NCI-H146 (cell line): ENCODE measurements around the gene GABBR1.

ENCODE experiments used
- DNase-seq: peaks from one replicate; lab custom pipeline; 2025; lab: John Stamatoyannopoulos, UW

The GABBR1 gene

GRCh38 chr6:29620630-29621029 is 12.4 kb downstream of the GABBR1 start:
- DNase-seq: no peak

DNA sequence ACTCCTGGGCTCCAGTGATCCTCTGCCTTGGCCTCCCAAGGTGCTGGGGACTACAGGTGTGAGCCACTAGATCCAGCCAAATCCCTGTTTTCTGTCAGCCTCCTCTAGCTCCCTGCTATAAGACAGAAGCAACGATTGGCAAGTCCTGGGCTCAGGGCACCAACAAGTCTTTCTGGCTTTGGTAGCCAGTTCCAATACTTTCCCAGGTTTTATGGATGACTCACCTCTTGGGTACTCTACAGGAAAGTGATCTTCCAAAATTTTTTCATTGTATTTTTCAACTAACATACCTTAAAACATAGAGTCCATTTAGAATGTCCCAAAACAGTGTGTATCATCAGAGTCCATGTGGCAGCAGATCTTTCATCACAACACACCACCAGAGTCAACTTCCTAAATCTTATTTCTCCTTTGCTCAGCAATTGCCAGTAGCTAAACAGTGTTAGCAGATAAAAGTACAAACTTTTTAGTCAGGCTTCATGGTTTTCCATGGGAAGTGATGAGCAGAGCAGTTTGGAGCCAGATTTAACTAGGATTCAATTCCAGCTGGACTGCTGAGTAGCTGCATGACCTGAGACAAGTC is 13.3 kb downstream of the GABBR1 start:
- DNase-seq: no peak

DNA sequence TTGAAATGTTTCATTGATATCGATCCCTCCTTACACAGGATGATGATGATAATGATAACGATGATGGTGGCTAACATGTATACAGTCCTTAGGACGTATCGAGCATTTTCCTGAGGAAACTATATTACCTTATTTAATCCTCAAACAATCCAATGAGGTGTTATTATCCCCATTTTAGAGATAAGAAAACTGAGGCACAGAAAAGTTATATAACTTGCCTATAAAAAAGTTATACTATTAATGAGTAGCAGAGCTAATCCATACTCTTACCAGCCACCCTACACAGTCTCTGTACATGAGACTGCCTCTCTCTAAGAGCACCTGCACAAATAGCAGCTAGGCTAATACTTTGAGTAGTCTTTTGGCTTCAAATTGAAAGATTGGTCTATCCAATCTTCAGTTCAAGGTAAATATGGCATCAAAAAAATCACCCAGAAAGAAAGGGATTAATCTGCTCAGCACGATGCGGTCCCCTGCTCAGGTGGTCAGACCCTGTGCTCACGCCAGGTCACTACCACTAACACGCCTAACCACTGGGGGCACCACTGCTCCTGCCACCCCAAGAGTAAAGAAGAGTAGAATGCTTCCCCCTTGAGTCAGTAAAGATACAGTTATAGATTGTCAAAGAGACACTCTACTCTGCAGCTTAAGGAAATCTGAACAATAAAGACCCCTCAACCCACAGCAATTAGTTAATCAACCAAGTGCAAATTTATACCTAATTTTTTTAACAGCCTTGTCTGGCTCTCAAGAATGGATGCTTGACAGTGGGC is 15.0 kb downstream of the GABBR1 start:
- DNase-seq: no peak

- no peak for DNase-seq
Measured at GRCh38 chr6:29611426-29611825, 21.6 kb downstream of the GABBR1 start.

DNA sequence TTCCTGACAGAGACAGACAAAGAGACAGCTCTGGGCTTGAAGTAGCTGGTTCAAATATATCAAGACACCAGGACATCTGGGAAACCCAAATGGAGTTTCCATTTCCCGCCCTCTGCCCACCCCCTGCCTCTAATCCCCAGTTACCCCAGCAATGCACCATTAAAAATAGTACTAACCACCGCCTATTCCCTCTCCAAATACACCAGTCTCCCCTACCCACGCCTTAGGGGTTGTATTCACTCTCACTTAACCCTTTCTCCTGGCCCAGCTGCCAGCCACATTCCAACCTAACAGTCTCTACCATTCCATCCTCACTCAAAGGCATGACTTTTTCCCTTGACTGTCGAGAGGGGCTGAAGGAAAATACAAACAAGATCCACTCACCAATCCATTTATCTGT is 22.4 kb downstream of the GABBR1 start:
- no peak for DNase-seq

- DNase-seq: no peak
Measured at GRCh38 chr6:29608131-29608530, 24.9 kb downstream of the GABBR1 start.

DNA sequence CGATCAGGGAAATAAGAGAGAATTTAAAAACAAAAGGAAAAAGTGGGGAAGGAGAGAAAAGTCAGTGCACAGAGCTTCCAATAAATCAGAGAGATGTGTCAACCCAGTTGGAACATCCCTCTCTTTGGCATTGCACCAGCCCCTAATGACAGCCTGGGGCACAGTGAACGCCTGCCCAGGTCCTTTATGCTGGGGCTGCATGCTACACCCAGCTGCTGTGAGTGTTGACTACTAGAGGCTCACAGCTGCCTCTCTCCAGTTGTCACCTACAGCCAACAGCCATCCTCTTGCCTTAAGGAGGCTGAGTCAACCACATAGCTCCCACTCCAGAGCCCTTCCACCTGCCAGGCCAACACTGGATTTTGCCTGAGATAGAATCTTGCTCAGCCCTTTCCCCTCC is 29.1 kb downstream of the GABBR1 start:
- DNase-seq: no peak

GRCh38 chr6:29603456-29603855 is 29.5 kb downstream of the GABBR1 start:
- DNase-seq: no peak

- DNase-seq: peak; percentile 46
Measured at GRCh38 chr6:29602564-29603361, 30.2 kb downstream of the GABBR1 start.

DNA sequence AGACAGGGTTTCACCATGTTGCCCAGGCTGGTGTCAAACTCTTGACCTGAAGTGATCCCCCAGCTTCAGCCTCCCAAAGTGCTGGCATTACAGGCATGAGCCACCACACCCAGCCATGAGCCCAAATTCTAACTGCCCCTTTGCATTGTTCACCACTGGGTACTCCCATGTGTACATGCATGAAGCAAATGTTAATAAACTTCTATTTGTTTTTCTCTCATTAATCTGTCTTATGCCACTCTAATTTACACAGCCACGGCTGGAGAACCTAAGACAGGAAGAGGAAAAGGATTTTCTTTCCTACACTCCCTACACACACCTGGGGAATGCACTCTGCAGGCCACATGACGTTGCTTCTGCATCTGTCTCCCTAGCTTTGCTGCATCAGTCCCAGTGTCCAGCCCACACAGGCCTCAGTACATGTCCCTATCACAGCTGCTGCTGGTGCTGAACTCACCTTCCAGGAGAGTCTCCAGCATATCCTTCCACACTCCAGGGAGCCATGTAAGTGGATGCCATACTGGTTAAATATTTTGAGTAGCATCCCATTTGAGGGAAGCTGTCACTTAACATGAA is 34.7 kb downstream of the GABBR1 start:
- DNase-seq: no peak

DNA sequence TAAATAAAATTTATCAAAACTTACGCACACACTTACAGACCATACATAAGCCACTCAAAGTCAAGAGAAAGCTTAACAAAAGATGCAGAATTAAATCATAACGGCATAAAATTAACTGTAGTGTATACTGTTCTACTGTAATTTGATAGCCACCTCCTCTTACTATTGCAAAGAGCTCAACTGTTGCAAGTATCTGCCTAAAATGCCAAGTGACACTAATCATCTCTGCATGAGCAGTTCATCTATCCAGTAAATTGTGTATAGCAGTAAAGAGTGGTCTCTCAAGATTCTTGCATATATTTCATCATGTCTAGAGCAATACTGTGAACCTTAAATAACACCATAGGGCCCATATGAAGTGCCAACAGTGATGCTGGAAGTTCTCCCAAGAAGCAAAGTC is 35.8 kb downstream of the GABBR1 start:
- DNase-seq: no peak

GRCh38 chr6:29596381-29596900 is 36.5 kb downstream of the GABBR1 start:
- no peak for DNase-seq

DNA sequence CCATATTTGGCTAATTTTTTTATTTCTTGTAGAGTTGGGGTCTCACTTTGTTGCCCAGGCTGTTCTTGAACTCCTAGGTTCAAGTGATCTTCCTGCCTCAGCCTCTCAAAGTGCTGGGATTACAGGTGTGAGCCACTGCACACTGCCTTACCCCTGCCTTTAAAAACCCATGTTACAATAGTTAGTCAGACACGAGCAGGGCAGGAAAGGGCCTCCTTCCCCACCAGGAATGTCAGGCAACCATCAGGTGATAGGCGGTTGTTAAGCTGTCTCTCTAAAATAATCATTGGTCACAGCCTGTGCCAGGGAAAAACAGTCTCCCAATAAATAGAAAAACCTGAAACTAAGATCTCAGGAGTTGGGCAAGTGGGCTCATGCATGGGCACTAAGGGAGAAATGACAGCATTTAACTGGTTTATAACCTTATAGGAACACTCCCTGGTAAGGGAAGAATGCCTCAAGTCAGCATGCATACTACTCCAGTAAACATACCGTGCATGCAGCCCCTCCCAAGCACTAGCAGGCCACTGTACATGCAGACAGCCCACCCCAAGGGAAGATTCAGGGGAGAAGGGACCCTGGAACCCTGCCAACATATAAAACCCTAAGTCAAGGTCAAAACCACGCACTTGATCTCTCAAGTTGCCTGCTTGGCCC is 39.7 kb downstream of the GABBR1 start:
- no peak for DNase-seq

DNA sequence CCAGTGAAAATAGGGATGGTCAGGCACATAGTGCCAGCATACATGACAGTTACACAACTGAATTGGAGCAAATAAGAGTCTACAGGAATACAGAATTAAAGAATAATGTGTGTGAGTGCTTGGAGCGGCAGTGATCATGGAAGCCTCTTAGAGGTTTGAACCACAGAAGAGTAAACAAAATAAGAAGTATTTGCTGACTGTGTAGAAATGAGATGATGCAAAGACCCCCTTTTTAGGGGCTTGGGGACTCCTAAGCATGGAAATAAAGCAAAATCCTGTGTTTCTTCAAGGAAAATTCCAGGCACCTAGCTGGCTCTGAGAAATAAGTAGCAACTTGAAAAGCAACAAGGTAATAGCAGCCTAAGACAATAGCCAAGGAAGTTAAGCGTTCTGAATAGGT is 41.3 kb downstream of the GABBR1 start:
- DNase-seq: no peak

- DNase-seq: no peak
Measured at GRCh38 chr6:29590218-29590808, 42.7 kb downstream of the GABBR1 start.

GRCh38 chr6:29589423-29590048 is 43.4 kb downstream of the GABBR1 start:
- peak; percentile 8 for DNase-seq

DNA sequence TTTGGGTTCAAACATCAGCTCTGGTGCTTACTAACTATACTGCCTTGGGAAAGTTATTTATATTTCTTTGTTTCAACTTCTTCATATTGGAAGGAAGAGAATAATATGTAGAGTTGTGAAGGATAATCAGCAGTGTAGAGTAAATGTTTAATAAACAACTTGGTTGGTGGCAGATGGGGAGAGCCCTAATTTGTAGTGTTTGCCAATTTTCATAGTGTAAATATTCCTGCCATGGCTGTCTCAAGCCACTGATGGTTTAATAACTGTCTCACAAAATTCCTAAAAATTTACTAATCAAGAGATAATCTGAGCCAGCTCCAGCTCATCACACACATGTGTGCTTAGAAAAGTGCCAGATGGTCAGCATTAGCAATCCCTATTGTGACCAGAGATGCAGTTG is 48.2 kb downstream of the GABBR1 start, which contains the start of gene OR2H2:
Gene OR2H2 (plus strand): TSS at position 301 of the 400 bp plus-strand sequence. CDS start 2,824 bp downstream, outside the sequence.
- no peak for DNase-seq

GRCh38 chr6:29577544-29577943 is 55.4 kb downstream of the GABBR1 start:
- no peak for DNase-seq

DNA sequence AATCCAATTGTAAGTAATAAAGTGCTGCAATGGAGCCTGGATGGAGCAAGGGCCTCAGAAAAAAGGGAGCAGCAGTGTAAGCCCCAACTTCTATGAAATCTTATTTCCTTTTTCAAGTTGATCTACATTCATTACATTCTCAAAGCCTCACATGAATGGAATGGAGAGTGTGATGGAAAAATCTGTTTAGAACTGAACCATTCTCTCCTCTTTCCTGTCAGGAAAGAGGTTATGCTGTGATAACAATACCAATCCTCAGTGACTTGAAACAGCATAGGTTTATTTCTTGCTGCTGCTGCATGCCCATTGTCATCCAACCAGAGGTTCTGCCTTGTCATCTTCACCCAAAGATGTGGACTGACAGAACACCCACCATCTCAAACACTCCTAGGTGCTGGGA is 56.9 kb downstream of the GABBR1 start:
- no peak for DNase-seq

DNA sequence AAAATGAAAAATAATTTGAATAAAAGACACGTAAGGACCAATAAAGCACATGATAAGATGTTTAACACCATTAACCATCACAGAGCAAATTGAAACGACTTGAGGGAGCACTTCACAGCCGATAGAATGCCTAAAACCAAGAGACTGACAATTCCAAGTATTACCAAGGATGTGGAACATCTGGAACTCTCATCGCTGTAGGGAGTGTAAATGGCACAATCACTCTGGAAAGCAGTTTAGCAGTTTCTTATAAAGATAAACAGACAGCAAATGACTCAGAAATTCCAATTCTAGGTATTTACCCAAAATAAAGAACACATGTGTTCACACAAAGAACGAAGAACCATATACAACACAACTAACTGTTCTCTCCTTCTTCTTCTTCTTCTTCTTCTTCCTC is 65.0 kb downstream of the GABBR1 start:
- DNase-seq: no peak

- DNase-seq: no peak
Measured at GRCh38 chr6:29567541-29567940, 65.4 kb downstream of the GABBR1 start.
